DND-41 (cell line): ENCODE data around the gene MYO1C.

Experiments
- ATAC-seq: fragments of 200-7000 bp; cut with Tn5 transposase; 3 replicates; pipeline ENCODE4 v1.9.1; 2021; ENCODE audit warnings: low read depth; ENCODE audit not compliant: insufficient read depth
- DNase-seq: peaks from one replicate; pipeline ENCODE4 v3.0.0-alpha.2; 2020
- H2AFZ ChIP-seq: 2 replicates; pipeline ENCODE4 v1.6.0; 2012; ENCODE audit warnings: low read depth, low read length
- H3K27ac ChIP-seq: 2 replicates; pipeline ENCODE4 v1.5.1; 2012; ENCODE audit warnings: low read length, inconsistent platforms
- H3K27me3 ChIP-seq: fragments of 200-600 bp; sonication (generic); 2 replicates; pipeline ENCODE4 v1.6.0; 2012; ENCODE audit warnings: low read length, mild to moderate bottlenecking, inconsistent platforms; ENCODE audit not compliant: insufficient read depth, poor library complexity
- H3K36me3 ChIP-seq: 2 replicates; pipeline ENCODE4 v1.5.1; 2012; ENCODE audit warnings: low read length, inconsistent platforms; ENCODE audit not compliant: insufficient read depth
- H3K4me1 ChIP-seq: 2 replicates; pipeline ENCODE4 v1.5.1; 2012; ENCODE audit warnings: mild to moderate bottlenecking, low read length; ENCODE audit not compliant: insufficient read depth
- H3K4me2 ChIP-seq: 2 replicates; pipeline ENCODE4 v1.6.0; 2012; ENCODE audit warnings: mild to moderate bottlenecking, moderate library complexity, low read length, inconsistent platforms; ENCODE audit not compliant: insufficient read depth
- H3K4me3 ChIP-seq, 2 experiments: fragments of 200-600 bp in 1 of 2; shearing (Covaris generic) in 1 of 2; 2 replicates each; pipeline ENCODE4 v1.5.1; 2012 to 2016; ENCODE audit warnings: inconsistent platforms in 2 of 2, low read length in 2 of 2, mild to moderate bottlenecking in 2 of 2, low read depth in 1 of 2, moderate library complexity in 1 of 2
- H3K79me2 ChIP-seq: 2 replicates; pipeline ENCODE4 v1.6.0; 2012; ENCODE audit warnings: low read length, inconsistent platforms; ENCODE audit not compliant: insufficient read depth
- H3K9ac ChIP-seq: 2 replicates; pipeline ENCODE4 v1.6.0; 2012; ENCODE audit warnings: low read depth, mild to moderate bottlenecking, inconsistent platforms, low read length, moderate library complexity
- H3K9me3 ChIP-seq: 2 replicates; pipeline ENCODE4 v1.5.1; 2012; ENCODE audit warnings: low read length, moderate library complexity, mild to moderate bottlenecking, inconsistent platforms; ENCODE audit not compliant: insufficient read depth, severe bottlenecking
- H4K20me1 ChIP-seq: 2 replicates; pipeline ENCODE4 v1.6.0; 2012; ENCODE audit warnings: low read length; ENCODE audit not compliant: insufficient read depth
- CTCF ChIP-seq: IDR thresholded peaks from 2 replicates; pipeline ENCODE4 v1.5.1; 2012; ENCODE audit warnings: borderline replicate concordance, low read length, moderate library complexity, mild to moderate bottlenecking; ENCODE audit not compliant: poor library complexity, severe bottlenecking; ENCODE audit errors: extremely low read depth
- EZH2 ChIP-seq: IDR thresholded peaks from 3 replicates; pipeline ENCODE4 v1.6.1; 2012; ENCODE audit warnings: borderline replicate concordance, low read depth, mild to moderate bottlenecking, moderate library complexity, low read length, inconsistent platforms; ENCODE audit not compliant: severe bottlenecking

The MYO1C gene

GRCh38 chr17:1423456-1424135, 68.9 kb downstream of the MYO1C start:
- Histone ChIP-seq H3K4me2 (no peak overlapping the region), H2AFZ (no peak overlapping the region), H3K36me3 (peaks cover 66% of the 10 kb centered on the region), H4K20me1 (peaks cover 19% of the 10 kb centered on the region), H3K27ac (no peak overlapping the region), H3K27me3 (no peaks in the 10 kb centered on the region), H3K9me3 (no peaks in the 10 kb centered on the region), H3K4me1 (no peaks in the 10 kb centered on the region), H3K4me3 (no peak overlapping the region), H3K9ac (no peak overlapping the region), H3K79me2 (peaks cover 44% of the 10 kb centered on the region)
- DNase-seq = no peak
- no peak for ATAC-seq
- no peak for TF ChIP-seq CTCF
- TF ChIP-seq EZH2 = no peak

GRCh38 chr17:1422885-1423284, 69.6 kb downstream of the MYO1C start:
- ATAC-seq (no peak), DNase-seq (no peak)
- H3K27me3 ChIP-seq = no peaks in the 10 kb centered on the region
- H3K4me1 ChIP-seq = no peaks in the 10 kb centered on the region
- H3K27ac ChIP-seq = no peak overlapping the region
- H3K9ac ChIP-seq = no peak overlapping the region
- no peak overlapping the region for H2AFZ ChIP-seq
- H3K4me2 ChIP-seq = no peak overlapping the region
- H3K4me3 ChIP-seq = no peak overlapping the region
- H3K9me3 ChIP-seq = no peaks in the 10 kb centered on the region
- TF ChIP-seq CTCF = no peak
- no peak for TF ChIP-seq EZH2
- H3K36me3 ChIP-seq = peaks cover 69% of the 10 kb centered on the region
- peaks cover 19% of the 10 kb centered on the region for H4K20me1 ChIP-seq
- H3K79me2 ChIP-seq = peaks cover 42% of the 10 kb centered on the region

GRCh38 chr17:1421470-1421869, 71.0 kb downstream of the MYO1C start:
- no peak for DNase-seq
- H3K9ac ChIP-seq = no peak overlapping the region
- no peak overlapping the region for H2AFZ ChIP-seq
- peaks cover 66% of the 10 kb centered on the region for H3K36me3 ChIP-seq
- no peak for ATAC-seq
- no peak overlapping the region for H3K4me3 ChIP-seq
- TF ChIP-seq EZH2 (no peak), CTCF (no peak)
- H3K9me3 ChIP-seq = no peaks in the 10 kb centered on the region
- no peak overlapping the region for H3K4me2 ChIP-seq
- no peaks in the 10 kb centered on the region for H3K4me1 ChIP-seq
- peaks cover 19% of the 10 kb centered on the region for H4K20me1 ChIP-seq
- peaks cover 31% of the 10 kb centered on the region for H3K79me2 ChIP-seq
- no peak overlapping the region for H3K27ac ChIP-seq
- no peaks in the 10 kb centered on the region for H3K27me3 ChIP-seq

- peaks cover 61% of the 10 kb centered on the region for H3K36me3 ChIP-seq
- no peak for TF ChIP-seq CTCF
- TF ChIP-seq EZH2 = no peak
- peaks cover 14% of the 10 kb centered on the region for H4K20me1 ChIP-seq
- no peaks in the 10 kb centered on the region for H3K9me3 ChIP-seq
- H3K4me2 ChIP-seq = no peak overlapping the region
- peaks cover 26% of the 10 kb centered on the region for H3K79me2 ChIP-seq
- ATAC-seq (no peak), DNase-seq (no peak)
- H3K9ac ChIP-seq = no peak overlapping the region
- H3K27me3 ChIP-seq = no peaks in the 10 kb centered on the region
- no peaks in the 10 kb centered on the region for H3K4me1 ChIP-seq
- H3K27ac ChIP-seq = no peak overlapping the region
- H3K4me3 ChIP-seq = no peak overlapping the region
- no peak overlapping the region for H2AFZ ChIP-seq
These were observed 71.5 kb downstream of the MYO1C start for GRCh38 chr17:1420981-1421380.
